HG02981 (cell line): ENCODE results near the gene UGT2B11.
"Not testable (repeated sequence)": the region's sequence is repeated elsewhere in the genome, so short reads cannot be mapped to it uniquely, and the experiment has no call there.

Experiments used
- ATAC-seq: cut with Tn5 transposase; IDR thresholded peaks from one replicate; pipeline ENCODE4 v1.9.1; 2021; ENCODE audit warnings: mild to moderate bottlenecking, moderate library complexity; ENCODE audit not compliant: unreplicated experiment

The UGT2B11 gene

DNA sequence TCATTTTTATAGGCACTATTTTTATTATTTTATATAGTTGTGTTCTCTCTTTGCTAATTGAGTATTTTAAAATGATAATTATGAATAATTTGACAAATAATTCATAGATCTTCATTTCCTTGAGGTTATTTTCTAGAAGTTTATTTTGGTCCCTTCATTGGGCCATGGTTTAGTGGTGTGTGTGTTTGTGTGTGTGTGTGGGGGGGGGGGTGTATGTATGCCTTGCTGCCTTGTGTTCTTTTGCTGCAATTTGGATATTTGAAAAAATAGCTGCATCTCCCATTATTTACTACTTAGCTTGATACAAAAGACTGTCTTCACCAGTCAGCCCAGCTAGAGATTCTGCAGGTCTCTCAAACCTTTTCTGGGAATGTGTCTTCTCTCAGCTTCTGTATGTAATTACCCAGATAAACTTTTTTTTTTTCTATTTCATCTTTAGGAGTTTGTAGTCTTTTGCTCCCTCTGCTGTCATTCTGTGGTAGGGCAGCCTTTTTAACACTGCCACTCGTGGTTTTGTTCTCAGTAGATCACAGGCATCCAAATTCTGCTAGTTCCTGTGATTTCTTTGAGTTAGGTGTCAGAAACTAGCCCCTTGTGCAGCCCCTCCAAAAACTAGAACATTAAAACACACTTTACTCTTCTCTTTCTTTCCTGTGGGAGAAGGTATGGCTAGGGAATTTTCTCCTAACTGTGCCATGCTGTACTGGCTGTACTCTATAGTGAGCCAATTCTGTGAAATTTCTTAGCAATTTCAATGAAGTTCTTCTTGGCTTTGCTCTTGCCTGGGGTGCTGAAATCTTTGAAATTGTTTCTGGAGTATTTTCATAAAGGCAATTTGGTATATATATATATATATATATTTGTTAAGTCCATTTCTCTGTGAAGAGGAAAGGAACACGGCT is 44.1 kb downstream of the UGT2B11 start:
- peak; percentile 85 for ATAC-seq

DNA sequence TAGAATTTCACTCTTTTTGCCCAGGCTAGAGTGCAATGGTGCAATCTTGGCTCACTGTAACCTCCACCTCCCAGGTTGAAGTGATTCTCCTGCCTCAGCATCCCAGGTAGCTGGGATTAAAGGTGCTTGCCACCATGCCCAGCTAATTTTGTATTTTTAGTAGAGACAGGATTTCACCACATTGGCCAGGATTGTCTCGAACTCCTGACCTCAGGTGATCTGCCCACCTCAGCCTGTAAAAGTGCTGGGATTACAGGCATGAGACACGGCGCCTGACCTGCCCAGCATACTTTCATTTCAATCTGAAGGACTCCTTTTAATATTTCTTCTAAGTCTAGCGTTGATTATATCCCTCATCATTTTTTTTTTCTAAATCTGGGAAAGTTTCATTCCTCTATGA is 45.4 kb downstream of the UGT2B11 start:
- ATAC-seq, result not testable (repeated sequence)

DNA sequence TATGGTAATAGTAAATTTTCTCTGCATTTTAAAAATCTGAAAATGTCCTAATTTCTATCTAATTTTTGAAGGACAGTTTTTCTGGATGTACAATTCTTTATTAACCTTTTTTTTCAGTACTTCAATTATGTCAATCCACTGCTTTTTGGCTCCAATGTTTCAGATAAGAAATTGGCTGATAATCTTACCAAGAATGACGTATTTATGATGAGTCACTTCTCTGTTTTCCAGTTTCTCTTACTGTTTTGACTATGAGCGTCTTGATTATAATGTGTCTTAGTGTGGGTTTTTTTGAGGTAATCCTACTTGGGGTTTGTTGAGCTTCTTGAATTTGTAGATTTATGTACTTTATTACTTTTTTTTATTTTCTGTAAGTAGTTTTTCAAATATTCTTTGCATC is 47.2 kb downstream of the UGT2B11 start:
- no peak for ATAC-seq

DNA sequence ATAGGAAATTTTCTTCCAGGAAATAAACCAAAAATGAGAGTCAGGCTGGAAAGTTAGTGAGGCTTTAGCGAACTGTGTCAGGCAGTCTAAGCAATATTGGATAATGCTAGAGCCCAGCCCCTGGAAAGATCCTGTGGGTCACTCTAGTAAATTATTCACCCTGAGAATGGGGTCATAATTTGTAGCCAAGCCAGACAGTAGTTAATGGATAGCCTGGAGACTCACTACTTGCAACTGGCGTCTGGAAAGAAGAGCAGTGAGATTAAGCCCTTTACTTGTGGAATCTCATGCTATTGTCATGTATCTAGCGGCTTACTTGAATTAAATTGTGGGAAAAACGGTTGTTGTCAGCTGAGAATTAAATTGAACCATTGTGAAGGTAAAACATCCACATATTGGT is 48.2 kb downstream of the UGT2B11 start:
- not testable (repeated sequence) for ATAC-seq

DNA sequence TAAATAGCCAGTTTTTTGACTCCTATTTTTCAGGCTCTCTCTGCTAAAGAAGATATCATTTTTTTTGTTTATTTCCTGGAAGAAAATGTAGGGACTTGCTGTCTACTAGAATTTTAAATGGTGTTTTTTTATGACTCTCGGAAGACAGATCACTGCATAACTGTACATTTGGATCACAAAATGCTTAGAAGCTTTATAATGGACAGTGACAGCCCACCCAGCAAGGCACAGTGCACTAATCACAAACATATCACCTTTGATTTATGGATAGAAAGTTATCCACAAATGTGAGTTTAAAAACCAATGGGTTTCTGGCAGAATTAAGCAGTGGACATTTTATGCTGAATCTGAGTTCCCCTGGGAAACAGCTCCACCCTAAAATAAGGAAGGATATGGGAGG is 48.8 kb downstream of the UGT2B11 start:
- not testable (repeated sequence) for ATAC-seq

DNA sequence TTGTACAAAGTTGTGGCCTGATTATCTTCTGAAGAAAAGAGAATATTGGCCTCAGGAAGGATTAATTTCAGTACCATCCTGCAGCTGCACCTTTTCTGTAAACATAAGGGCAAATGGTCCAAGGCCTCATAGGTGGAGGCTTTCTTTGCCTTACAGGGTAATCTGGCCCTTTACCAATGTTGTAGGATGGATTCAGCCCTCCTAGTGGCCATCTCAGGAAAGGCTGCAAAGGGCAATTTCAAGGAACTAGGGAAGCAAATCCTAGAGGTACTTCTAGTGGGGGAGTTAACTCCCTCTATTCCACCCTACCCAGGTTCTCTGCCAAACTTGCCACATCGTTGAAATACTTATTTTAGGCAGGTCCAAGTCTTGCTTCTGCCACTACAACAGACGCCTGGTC is 57.6 kb downstream of the UGT2B11 start:
- peak; percentile 68 for ATAC-seq

DNA sequence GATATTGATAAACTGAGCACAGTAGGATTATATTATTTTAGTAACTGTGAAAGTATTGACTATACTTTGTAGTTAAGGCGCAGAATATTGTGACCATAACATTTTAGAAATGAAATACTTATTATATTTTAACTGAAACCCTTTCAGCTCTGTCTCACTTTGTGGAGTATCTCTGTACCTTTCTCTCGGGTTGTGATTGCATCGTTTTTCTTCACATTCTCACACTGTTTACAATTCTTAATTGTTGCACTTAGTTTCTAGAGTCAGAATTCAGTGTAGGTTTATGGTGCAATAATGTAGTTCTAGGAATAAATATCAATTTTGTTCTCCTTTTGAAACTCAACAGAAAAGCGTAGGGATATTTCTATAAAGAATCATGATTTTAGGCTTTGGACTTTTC is 60.5 kb downstream of the UGT2B11 start:
- ATAC-seq, result no peak
